ENCODE measurements around the gene NPPA. TPM values are rescaled to one million over a fixed set of nuclear protein-coding genes. Genes with fewer than 3 reads are reported as not detected.

The NPPA gene
- total and polyA plus RNA-seq, 9 of the 15 experiments (the other 6 are each of a cell fraction or from before 2014, with no cell fraction given): not detected

- TF ChIP-seq HDAC8 (tag; IDR thresholded peaks at IDR 0.05) (no peak), ZBTB26 (CRISPR knock-in tag; IDR thresholded peaks at IDR 0.05) (0 out of 2 replicates have a peak, but pooled peaks have one; percentile 7), SIN3A (IDR thresholded peaks at IDR 0.05; ENCODE audit: borderline replicate concordance in 2 of 2, control insufficient read depth in 1 of 2, low read depth in 2 of 2, low read length in 2 of 2) (peak in 1 of 2 experiments; percentile 80; a peak in 3 of 4 replicates), ZFPM2 (CRISPR knock-in tag; IDR thresholded peaks at IDR 0.05) (peak; percentile 63; the same call in 1 of the 2 replicates), AFF4 (CRISPR knock-in tag; IDR thresholded peaks at IDR 0.05) (0 out of 2 replicates have a peak, but pooled peaks have one; percentile 86), E2F1 (CRISPR knock-in tag; IDR thresholded peaks at IDR 0.05) (peak; percentile 50; the same call in 1 of the 2 replicates), TBP (optimal IDR thresholded peaks at IDR 0.05; ENCODE audit: low read depth, low read length) (peak; percentile 86), FOXK1 (CRISPR knock-in tag; IDR thresholded peaks at IDR 0.05; ENCODE audit: borderline replicate concordance) (peak; percentile 86; the same call in 1 of the 2 replicates), CCAR2 (IDR thresholded peaks at IDR 0.05; ENCODE audit: low read depth, low read length) (no peak), ELK3 (CRISPR knock-in tag; IDR thresholded peaks at IDR 0.05) (no peak), ZNF655 (CRISPR knock-in tag; IDR thresholded peaks at IDR 0.05) (no peak), TAF7 (tag; IDR thresholded peaks at IDR 0.05) (peak; percentile 66), POLR2AphosphoS2 (IDR thresholded peaks at IDR 0.05; ENCODE audit: low read length) (peak; percentile 51; the same call in 1 of the 2 replicates), HDAC6 (IDR thresholded peaks at IDR 0.05; ENCODE audit: low read depth, low read length) (no peak), SETDB1 (IDR thresholded peaks at IDR 0.05; ENCODE audit: low read length) (peak; percentile 57)
Observed at GRCh38 chr1:11805422-11806306, 41.9 kb downstream of the NPPA start, which contains the start of the genes CLCN6 and MTHFR (continued).

Data from K562 (cell line).